ENCODE data around the gene TFR2.

DNA sequence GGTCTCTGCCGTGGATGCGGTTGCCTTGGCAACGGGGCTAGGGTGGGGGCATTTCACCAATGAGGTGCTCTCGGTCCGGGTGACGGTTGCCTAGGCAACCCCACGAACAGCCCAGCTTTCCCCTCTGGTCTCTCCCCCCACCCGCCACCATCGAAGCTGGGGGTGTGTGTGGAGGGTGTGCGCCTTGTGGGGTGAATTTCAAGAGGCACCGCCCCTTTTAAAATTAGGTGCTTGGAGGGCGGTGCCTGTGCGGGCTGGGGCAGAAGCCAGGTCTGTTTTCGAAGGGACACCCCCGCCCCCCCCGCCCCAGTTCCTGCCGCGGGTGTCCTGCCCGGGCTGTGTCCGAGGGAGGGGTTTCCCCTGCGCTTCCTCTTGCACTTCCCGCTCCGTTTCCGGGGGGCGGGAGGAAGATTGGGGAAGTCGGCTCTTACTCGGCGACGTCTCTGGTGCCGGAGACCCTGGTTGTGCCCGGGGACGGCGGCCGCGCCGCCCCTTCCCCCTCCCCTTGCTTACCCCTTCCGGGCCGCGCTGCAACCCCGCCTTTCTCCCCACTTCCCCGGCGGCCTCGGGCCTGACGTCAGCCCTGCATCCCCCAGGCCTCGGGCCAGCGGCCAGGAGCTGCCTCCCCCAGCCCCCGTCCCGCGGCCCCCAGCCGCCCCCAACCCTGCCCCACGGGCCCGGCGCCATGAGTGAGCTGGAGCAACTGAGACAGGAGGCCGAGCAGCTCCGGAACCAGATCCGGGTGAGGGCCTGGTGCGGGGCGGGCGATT lies 34.4 kb upstream of the TFR2 start:
- TF ChIP-seq, protein P1, sequence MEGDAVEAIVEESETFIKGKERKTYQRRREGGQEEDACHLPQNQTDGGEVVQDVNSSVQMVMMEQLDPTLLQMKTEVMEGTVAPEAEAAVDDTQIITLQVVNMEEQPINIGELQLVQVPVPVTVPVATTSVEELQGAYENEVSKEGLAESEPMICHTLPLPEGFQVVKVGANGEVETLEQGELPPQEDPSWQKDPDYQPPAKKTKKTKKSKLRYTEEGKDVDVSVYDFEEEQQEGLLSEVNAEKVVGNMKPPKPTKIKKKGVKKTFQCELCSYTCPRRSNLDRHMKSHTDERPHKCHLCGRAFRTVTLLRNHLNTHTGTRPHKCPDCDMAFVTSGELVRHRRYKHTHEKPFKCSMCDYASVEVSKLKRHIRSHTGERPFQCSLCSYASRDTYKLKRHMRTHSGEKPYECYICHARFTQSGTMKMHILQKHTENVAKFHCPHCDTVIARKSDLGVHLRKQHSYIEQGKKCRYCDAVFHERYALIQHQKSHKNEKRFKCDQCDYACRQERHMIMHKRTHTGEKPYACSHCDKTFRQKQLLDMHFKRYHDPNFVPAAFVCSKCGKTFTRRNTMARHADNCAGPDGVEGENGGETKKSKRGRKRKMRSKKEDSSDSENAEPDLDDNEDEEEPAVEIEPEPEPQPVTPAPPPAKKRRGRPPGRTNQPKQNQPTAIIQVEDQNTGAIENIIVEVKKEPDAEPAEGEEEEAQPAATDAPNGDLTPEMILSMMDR (IDR thresholded peaks at IDR 0.05): no peak
- no peak for TF ChIP-seq ZFX (IDR thresholded peaks at IDR 0.05; ENCODE audit: borderline replicate concordance)

Measured in 22Rv1 (cell line).